Activated CD4-positive, alpha-beta memory T cell treated with anti-CD3 and anti-CD28 coated beads for 36 hours (primary cell): ENCODE results near the gene KDM4D. TPM values are rescaled to one million over a fixed set of nuclear protein-coding genes. Genes with fewer than 3 reads are reported as not detected.
"Not testable (repeated sequence)": the region's sequence is repeated elsewhere in the genome, so short reads cannot be mapped to it uniquely, and the experiment has no call there.

Experiments used
- CTCF ChIA-PET: fragments of 350-600 bp; sonication (Branson Sonifier 250); formaldehyde crosslinking; loops from one replicate; lab custom pipeline; 2021; ENCODE audit warnings: antibody characterized with exemption, inconsistent platforms; lab: Charles Lee
- POLR2A ChIA-PET: fragments of 350-600 bp; sonication (Branson Sonifier 250); formaldehyde crosslinking; loops from one replicate; lab custom pipeline; 2021; ENCODE audit warnings: antibody characterized with exemption; lab: Charles Lee
- DNase-seq: peaks from one replicate; pipeline ENCODE4 v3.0.0-alpha.2; 2020
- H3K27ac Mint-ChIP-seq: one replicate; pipeline ENCODE4 v1.8.0; 2021; ENCODE audit warnings: mixed read lengths
- H3K27me3 Mint-ChIP-seq: one replicate; pipeline ENCODE4 v1.8.0; 2021; ENCODE audit warnings: mixed read lengths
- H3K36me3 Mint-ChIP-seq: one replicate; pipeline ENCODE4 v1.8.0; 2021; ENCODE audit warnings: mixed read lengths
- H3K4me1 Mint-ChIP-seq: one replicate; pipeline ENCODE4 v1.8.0; 2021; ENCODE audit warnings: low read depth, mixed read lengths
- H3K4me3 Mint-ChIP-seq: one replicate; pipeline ENCODE4 v1.8.0; 2021; ENCODE audit warnings: mild to moderate bottlenecking, mixed read lengths
- H3K9me3 Mint-ChIP-seq: one replicate; pipeline ENCODE4 v1.8.0; 2021; ENCODE audit warnings: mixed read lengths
- intact Hi-C: fragments of 100-400 bp; cut with micrococcal nuclease; formaldehyde crosslinking; loops from one replicate; pipeline ENCODE4 v1.15.1; 2023
- total RNA-seq, 2 experiments: library from RNA; stranded (reverse); gene quantifications; one replicate each; pipeline ENCODE4 v1.2.3, GENCODE V29; 2021

Gene KDM4D
- 1 to 10 TPM; 1.4 to 1.6 TPM for total RNA-seq

- H3K36me3 Mint-ChIP-seq, result peaks cover 31% of the 10 kb centered on the region
- peak within 1 kb of the TSS; percentile 86 for H3K27ac Mint-ChIP-seq
- H3K9me3 Mint-ChIP-seq, result no peaks in the 10 kb centered on the region
- intact Hi-C loops, result loop anchor here (1.0 to 5.0 kb wide), 8 partner anchors 49 to 817 kb away; partner anchors contain the start of genes CEP57 and SESN3
- peak; percentile 97 for DNase-seq
- H3K4me1 Mint-ChIP-seq, result peaks cover 34% of the 10 kb centered on the region
- CTCF ChIA-PET, result interaction anchor here (0.6 to 2.2 kb wide), 6 partner anchors 12 to 178 kb away, joined by 3 to 11 read pairs (median 4); no protein-coding TSS in a partner anchor
- H3K27me3 Mint-ChIP-seq, result no peaks in the 10 kb centered on the region
- POLR2A ChIA-PET, result interaction anchor here (0.6 to 2.2 kb wide), 5 partner anchors 15 to 178 kb away, joined by 3 to 17 read pairs (median 3); partner anchors contain the start of gene SRSF8
- peak within 1 kb of the TSS; percentile 99 for H3K4me3 Mint-ChIP-seq
Measured at GRCh38 chr11:94973099-94973968, at the start of gene KDM4D, which contains the start of gene CWC15. Gene KDM4D, plus strand, starts transcription at chr11:94973709. Its CDS starts 23,664 bp downstream, at chr11:94997373. Gene CWC15, minus strand, starts transcription at chr11:94973556. Its CDS starts 1,371 bp downstream, at chr11:94972185.

DNA sequence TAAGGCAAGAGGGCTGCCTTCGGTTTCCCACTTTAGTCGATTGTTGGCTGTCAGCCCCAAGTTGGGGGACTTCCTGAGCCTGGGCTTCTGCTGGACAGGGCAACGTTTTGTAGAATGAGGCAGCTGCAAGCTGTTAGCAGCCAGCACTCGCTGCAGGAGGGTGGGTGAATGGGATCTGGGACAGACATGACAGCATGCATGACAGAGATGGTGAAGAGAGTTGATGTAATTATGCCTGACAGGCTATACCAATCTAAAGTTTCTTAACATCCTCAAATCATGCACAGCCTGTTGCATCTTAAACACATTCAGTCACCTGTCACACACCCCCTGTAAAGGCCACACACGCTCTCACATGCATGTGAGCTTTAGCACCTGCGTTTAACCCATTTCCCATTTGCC lies 49.3 kb upstream of the KDM4D start:
- no peak for DNase-seq
- no peaks in the 10 kb centered on the region for H3K27me3 Mint-ChIP-seq
- H3K27ac Mint-ChIP-seq, result peak overlapping the region; percentile 65
- intact Hi-C loops, result loop anchor here (2.0 to 10.0 kb wide), 2 partner anchors 49 to 379 kb away; partner anchors contain the start of genes CWC15, FUT4 and KDM4D
- H3K9me3 Mint-ChIP-seq, result peaks cover 13% of the 10 kb centered on the region
- H3K4me3 Mint-ChIP-seq, result no peak overlapping the region
- peaks cover 9% of the 10 kb centered on the region for H3K36me3 Mint-ChIP-seq
- ChIA-PET CTCF (no interaction called here), POLR2A (no interaction called here)
- H3K4me1 Mint-ChIP-seq, result peaks cover 27% of the 10 kb centered on the region

DNA sequence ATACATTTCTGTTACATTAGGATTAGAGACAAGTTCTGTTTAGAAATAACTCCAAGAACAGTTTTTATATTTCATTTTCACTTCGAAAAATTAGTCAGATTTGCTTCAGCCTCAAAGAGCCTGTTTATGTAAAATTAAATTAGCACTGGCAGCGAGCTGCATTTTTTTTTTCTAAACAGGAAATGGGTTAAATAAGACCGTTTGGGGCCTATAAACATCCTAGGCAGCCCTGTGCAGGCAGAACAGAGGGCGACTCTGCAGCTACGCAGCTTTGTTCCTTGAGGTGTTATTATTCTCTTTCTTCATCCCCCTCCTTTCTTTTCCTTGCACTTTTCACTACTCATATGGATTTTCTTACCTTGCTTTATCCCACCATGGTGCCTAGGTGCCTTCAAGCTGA lies 48.9 kb upstream of the KDM4D start:
- peak overlapping the region; percentile 14 for H3K4me3 Mint-ChIP-seq
- intact Hi-C loops, result loop anchor here (2.0 to 10.0 kb wide), 2 partner anchors 48 to 380 kb away; partner anchors contain the start of genes CWC15, FUT4 and KDM4D
- H3K27ac Mint-ChIP-seq, result peak overlapping the region; percentile 65
- peaks cover 13% of the 10 kb centered on the region for H3K9me3 Mint-ChIP-seq
- peaks cover 9% of the 10 kb centered on the region for H3K36me3 Mint-ChIP-seq
- peaks cover 27% of the 10 kb centered on the region for H3K4me1 Mint-ChIP-seq
- ChIA-PET POLR2A (no interaction called here), CTCF (no interaction called here)
- no peaks in the 10 kb centered on the region for H3K27me3 Mint-ChIP-seq
- DNase-seq, result peak; percentile 20

DNA sequence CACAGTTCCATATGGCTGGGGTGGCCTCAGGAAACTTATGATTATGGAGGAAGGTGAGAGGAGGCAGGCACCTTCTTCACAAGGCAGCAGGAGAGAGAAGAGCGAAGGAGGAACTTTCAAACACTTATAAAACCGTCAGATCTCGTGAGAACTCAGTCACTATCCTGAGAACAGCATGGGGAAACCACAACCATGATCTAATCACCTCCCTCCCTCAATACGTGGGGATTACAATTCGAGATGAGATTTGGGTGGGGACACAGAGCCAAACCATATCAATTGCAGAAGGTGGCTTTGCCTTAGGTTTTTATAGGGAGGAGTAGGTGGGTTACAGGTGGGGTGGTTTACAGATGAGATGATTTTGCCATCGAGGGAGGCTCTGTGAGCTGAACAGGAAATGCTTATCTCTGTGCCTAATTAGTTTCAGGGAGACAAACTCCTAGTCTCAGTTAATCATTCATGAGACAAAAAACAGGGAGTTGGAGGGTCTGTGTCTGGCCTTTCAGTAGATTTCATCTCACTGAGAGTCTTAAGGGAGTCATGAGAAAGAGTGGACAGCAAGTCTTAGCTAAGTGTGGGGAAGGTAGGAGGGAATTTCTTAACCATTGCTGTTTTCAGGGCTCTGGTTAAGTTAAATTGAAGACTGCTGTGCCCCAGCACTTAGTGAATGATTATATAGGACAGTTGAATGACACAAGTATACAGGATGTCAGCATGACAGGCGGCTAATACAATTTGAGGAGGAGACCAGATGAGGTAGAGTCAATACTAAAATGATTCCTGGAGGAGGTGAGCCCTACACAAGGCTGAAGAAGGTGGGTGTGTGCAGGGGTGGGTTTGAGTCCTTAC lies 47.9 kb upstream of the KDM4D start:
- DNase-seq, result no peak
- CTCF ChIA-PET, result interaction anchor here (1.9 kb wide), 1 partner anchor 28 kb away, joined by 4 read pairs; no protein-coding TSS in a partner anchor
- Mint-ChIP-seq H3K4me1 (peaks cover 27% of the 10 kb centered on the region), H3K27ac (peak overlapping the region; percentile 13), H3K4me3 (no peak overlapping the region), H3K9me3 (peaks cover 13% of the 10 kb centered on the region), H3K27me3 (no peaks in the 10 kb centered on the region), H3K36me3 (peaks cover 9% of the 10 kb centered on the region)
- intact Hi-C loops, result loop anchor here (2.0 to 10.0 kb wide), 2 partner anchors 47 to 381 kb away; partner anchors contain the start of genes CWC15, FUT4 and KDM4D
- POLR2A ChIA-PET, result no interaction called here

GRCh38 chr11:94926271-94926625 lies 47.3 kb upstream of the KDM4D start:
- H3K27ac Mint-ChIP-seq, result peak overlapping the region; percentile 13
- CTCF ChIA-PET, result interaction anchor here (1.9 kb wide), 1 partner anchor 28 kb away, joined by 4 read pairs; no protein-coding TSS in a partner anchor

GRCh38 chr11:94926698-94927237 lies 46.7 kb upstream of the KDM4D start:
- Mint-ChIP-seq H3K27ac (no peak overlapping the region), H3K4me3 (no peak overlapping the region), H3K9me3 (peaks cover 13% of the 10 kb centered on the region), H3K27me3 (no peaks in the 10 kb centered on the region), H3K4me1 (peaks cover 27% of the 10 kb centered on the region), H3K36me3 (peaks cover 9% of the 10 kb centered on the region)
- POLR2A ChIA-PET, result no interaction called here
- DNase-seq, result no peak
- intact Hi-C loops, result loop anchor here (10.0 kb wide), 1 partner anchor 382 kb away; the partner anchor contains the start of gene FUT4
- CTCF ChIA-PET, result interaction anchor here (1.9 kb wide), 1 partner anchor 29 kb away, joined by 4 read pairs; no protein-coding TSS in a partner anchor

More at GRCh38 chr11:94926271-94926625, 47.3 kb upstream of the KDM4D start:
- Mint-ChIP-seq H3K36me3 (peaks cover 9% of the 10 kb centered on the region), H3K4me3 (no peak overlapping the region), H3K9me3 (peaks cover 13% of the 10 kb centered on the region), H3K4me1 (peaks cover 27% of the 10 kb centered on the region), H3K27me3 (no peaks in the 10 kb centered on the region)
- no peak for DNase-seq
- intact Hi-C loops, result loop anchor here (10.0 kb wide), 1 partner anchor 381 kb away; the partner anchor contains the start of gene FUT4
- POLR2A ChIA-PET, result no interaction called here

- ChIA-PET POLR2A (no interaction called here), CTCF (no interaction called here)
- no peak for DNase-seq
- peaks cover 29% of the 10 kb centered on the region for H3K4me1 Mint-ChIP-seq
- H3K9me3 Mint-ChIP-seq, result peaks cover 13% of the 10 kb centered on the region
- H3K4me3 Mint-ChIP-seq, result no peak overlapping the region
- no peak overlapping the region for H3K27ac Mint-ChIP-seq
- peaks cover 9% of the 10 kb centered on the region for H3K36me3 Mint-ChIP-seq
- H3K27me3 Mint-ChIP-seq, result no peaks in the 10 kb centered on the region
- intact Hi-C loops, result loop anchor here (10.0 kb wide), 1 partner anchor 384 kb away; the partner anchor contains the start of gene FUT4
Measured at GRCh38 chr11:94928117-94928990, 45.2 kb upstream of the KDM4D start.

DNA sequence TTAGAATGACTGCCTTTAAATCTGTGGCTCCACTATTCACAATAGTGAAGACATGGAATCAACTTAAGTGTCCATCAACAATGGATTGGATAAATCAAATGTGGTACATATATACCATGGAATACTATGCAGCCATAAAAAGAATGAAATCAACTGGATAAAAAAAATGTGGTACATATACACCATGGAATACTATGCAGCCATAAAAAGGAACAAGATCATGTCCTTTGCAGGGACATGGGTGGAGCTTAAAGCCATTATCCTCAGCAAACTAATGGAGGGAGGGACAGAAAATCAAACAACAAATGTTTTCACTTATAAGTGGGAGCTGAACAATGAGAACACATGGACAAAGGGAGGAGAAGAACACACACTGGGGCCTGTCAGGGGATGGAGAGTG lies 41.4 kb upstream of the KDM4D start:
- POLR2A ChIA-PET, intact Hi-C loops, H3K27me3 Mint-ChIP-seq: not testable (repeated sequence)

DNA sequence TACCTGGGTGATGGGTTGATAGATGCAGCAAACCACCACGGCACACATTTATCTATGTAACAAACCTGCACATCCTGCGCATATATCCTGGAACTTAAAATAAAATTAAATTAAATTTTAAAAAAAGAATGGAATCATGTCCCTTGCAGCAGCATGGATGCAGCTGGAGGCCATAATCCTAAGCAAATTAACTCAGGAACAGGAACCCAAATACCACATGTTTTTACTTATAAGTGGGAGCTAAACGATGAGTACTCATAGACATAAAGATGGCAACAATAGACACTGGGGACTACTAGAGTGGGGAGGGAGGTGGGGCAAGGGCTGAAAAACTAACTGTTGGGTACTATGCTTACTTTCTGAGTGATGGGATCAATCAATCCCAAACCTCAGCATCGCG lies 41.0 kb upstream of the KDM4D start:
- Mint-ChIP-seq H3K4me1 (peaks cover 31% of the 10 kb centered on the region), H3K27ac (no peak overlapping the region), H3K27me3 (no peaks in the 10 kb centered on the region), H3K4me3 (no peak overlapping the region), H3K36me3 (no peaks in the 10 kb centered on the region), H3K9me3 (no peaks in the 10 kb centered on the region)
- ChIA-PET CTCF (no interaction called here), POLR2A (no interaction called here)
- intact Hi-C loops, result no loop called here
- DNase-seq, result no peak

More for the DNA sequence above, 41.4 kb upstream of the KDM4D start:
- DNase-seq, H3K36me3 Mint-ChIP-seq, H3K9me3 Mint-ChIP-seq, H3K27ac Mint-ChIP-seq, CTCF ChIA-PET, H3K4me3 Mint-ChIP-seq: not testable (repeated sequence)
- H3K4me1 Mint-ChIP-seq, result peaks cover 31% of the 10 kb centered on the region

DNA sequence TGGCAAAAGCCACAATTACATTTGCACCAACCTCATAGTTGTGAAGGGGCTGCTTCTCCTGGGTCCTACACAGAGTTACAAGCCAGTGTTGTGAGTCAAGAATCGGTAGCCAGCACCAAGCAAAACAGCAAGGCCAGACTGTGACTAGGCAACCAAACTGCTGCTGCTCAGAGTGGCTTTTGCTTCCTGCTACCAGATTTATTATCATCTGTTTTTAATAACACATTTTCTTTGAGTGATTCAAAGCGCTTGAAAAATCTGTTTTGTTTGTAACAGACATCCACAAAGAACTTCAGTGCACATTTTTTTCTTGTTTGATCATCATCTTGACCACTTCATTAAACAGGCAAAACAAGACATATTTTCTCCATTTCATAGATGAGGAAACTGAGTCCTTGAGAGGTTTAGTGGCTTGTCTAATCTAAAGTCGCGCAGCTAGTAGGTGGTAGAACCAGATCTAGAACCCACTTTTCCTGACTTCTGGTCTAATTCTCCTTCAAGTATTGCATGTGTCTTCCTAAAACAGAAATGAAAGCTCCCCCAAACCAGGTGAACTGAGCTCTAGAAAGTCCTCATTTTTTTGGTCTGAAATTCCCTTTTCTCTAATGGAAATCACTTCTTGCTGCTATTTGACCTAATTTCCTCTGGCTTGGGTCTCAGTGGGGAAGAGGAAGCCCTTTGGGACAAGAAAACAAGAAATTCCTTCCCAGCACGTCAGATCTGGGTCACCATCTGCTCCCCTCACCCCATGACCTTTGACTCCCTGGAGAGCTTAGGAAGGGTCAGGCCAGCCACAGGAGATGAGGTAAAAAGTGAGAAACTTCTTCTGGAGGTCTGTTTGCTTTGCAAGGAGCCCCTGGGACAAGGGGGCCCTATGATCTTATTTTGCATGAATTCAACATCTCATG lies 40.0 kb upstream of the KDM4D start:
- DNase-seq, result no peak
- POLR2A ChIA-PET, result no interaction called here
- Mint-ChIP-seq H3K36me3 (no peaks in the 10 kb centered on the region), H3K27me3 (no peaks in the 10 kb centered on the region), H3K4me1 (peaks cover 28% of the 10 kb centered on the region), H3K9me3 (no peaks in the 10 kb centered on the region), H3K27ac (no peak overlapping the region), H3K4me3 (no peak overlapping the region)
- intact Hi-C loops, result no loop called here
- CTCF ChIA-PET, result no interaction called here
